Hematopoietic multipotent progenitor cell treated with erythropoietin and hydrocortisone succinate and interleukin-3 and kit ligand, for 4 days (in vitro differentiated cells): ENCODE data around the gene MBTPS1.
A peak's percentile ranks its signal among the peaks of the same experiment; 100 is the strongest.

ENCODE experiments used
- DNase-seq: peaks from one replicate; pipeline ENCODE4 v3.0.0-alpha.2; 2015

Gene MBTPS1

DNA sequence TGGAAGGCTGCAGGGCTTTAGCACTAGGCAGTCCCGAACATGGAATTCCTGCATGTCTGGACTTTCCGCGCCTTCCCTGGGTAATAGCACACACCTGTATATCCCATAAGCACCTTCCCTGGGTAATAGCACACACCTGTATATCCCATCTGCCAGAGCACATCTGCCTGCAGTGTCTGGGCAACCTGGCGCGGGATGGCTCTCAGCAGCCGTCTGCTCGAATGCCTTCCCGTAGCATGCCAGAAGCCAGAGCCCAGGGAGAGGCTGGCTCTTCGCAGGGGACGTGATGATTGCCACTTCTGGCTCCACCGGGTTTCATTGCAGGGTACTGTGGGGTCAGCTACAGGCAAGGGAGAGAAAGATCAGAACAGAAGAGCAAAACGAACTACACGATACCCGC lies 21.3 kb downstream of the MBTPS1 start:
- no peak for DNase-seq

DNA sequence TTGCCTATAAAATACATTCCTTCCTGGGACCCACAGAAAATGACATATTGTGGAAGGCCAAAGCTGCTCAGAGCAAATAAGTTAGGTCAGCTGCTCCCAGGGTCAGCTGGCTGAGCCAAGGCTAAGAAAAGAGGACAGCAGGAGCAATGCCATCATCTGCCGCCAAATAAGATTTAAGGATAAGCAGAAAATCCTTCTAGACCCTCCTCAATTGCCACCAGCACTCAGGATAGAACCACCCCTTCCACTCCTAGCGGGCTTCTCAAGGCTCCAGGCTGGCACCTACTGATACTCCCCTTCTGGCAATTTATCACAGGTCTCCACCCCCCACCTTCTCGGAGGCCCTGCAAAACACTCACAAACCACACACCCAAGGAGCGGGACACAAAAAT lies 22.9 kb downstream of the MBTPS1 start:
- no peak for DNase-seq

DNA sequence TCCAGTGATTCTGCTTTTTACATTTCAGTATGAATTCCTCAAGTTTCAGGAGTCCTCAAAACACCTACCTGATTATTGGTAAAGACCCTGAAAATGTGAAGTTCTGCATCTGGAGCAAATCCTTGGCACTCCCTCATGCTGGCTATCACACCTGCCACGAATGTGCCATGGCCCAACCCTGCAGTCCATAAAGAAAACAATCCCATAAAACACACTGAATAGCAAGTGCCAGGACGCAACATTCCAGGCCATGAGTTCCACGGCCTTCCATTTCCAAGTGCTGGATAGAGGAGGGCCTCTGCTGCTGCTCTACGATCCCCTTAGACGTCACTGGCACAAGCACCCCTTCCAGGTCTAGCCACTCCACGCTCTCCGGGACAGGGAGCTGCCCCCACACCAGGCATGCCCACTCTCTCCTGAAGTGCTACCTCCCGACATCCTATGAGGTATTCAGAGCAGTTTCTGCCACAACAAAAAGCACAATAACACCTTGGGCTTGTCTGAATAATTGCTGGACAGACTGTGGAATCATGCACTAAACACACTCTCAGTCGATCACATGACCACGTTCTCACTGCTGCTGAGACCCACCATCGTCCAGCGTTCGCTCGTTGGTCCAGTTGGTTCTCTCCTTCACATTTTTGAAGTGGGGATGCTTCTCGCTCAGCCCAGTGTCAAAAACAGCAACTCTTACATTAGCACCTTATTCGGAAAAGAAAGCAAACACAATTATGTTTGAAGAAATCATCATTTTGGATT lies 23.4 kb downstream of the MBTPS1 start:
- DNase-seq, result no peak

DNA sequence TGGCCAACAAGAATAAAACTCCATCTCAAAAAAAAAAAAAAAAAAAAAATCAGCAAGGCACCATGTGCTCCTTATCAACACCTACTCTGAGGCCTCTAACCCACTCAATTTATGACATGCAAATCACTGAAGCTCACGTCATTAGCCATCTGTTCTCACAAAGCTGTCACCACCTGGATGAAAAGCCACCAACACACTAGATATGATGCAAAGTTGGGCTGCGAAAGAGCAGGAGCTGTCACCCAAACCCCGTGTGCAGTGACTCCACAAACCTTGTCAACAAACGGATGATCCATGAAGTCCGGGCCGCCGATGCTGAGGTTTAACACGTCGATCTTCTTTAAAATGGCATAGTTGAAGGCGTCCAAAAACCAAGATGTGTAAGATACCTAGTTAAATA lies 25.3 kb downstream of the MBTPS1 start:
- no peak for DNase-seq

DNA sequence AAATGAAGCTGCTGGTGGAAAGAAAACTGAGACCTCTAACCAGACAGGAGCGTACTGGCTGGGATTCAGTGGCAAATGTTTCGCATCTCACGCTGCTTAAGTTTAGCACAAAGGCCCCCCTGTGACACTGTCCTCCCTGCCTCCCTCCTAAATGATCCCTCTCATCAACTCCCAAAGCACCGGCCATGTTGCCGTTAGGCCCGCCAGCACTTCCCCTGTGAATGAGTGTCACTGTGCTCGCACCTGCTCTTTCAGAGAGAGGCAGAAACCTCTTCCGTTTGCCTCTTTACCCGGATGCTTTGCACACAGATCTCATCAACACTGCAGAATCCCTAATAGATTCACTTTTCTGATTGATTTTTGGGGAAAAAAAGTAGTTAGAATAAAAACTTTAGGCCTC lies 26.5 kb downstream of the MBTPS1 start:
- no peak for DNase-seq

DNA sequence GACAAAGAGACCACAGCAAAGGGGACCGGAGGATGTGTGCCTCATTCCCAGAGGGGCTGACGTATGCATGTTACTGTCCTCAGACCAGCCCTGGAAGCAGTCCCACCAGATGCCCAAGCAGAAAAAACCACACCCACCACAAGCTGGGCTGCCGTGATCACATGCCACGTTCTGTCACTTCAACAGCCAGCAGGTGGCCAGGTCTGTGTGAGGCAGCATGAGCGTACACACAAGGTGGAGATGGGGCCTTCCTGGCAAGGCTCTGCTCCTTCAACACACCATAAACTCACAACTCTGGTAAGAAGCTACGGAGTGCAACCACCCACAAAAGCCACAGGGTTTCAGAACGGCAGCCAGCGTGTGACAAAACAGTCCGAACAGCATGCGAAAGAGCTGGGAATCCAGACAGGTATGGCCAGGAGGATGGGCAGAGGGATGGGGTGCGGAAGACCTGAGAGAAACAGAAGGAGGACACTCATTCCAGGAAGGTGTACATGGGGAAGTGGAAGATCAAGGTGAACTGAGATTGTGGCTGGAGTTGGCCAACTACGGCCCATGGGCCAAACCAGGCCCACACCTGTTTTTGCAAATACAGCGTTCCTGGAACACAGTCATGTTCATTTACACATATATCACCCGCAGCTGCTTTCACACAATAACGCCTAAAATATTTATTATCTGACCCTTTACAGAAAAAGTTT lies 27.9 kb downstream of the MBTPS1 start:
- peak; percentile 79 for DNase-seq

DNA sequence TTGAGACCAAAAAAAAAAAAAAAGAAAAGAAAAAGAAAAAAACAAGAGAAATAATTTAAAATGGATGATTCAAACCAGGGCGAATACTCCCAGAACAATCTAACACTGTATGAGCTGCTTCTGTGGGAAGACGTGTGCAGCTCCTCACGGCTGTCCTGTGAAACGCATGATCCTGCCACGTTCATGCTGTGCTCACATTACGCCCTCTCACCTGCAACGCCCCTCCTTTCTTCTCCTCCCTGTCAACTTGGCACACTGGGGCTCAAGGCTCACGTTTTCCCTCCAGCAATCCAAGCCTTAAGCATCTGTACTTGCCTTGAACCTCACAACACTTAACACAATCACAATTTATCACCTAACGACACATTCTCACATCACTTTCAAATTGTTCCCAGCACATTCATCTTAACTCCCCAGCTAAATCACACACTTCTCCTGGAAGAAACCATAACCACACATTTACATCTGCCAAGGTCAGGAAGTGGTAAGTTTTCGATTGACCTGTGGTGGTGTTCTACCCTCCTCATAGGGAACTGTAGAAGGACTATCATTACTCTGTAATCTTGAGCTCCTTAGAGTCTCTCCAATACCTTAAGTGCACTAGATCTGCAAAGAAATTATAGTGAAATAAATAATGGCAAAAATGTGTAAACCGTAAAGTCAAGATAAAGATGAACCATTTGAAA lies 29.1 kb downstream of the MBTPS1 start:
- DNase-seq, result peak; percentile 63

DNA sequence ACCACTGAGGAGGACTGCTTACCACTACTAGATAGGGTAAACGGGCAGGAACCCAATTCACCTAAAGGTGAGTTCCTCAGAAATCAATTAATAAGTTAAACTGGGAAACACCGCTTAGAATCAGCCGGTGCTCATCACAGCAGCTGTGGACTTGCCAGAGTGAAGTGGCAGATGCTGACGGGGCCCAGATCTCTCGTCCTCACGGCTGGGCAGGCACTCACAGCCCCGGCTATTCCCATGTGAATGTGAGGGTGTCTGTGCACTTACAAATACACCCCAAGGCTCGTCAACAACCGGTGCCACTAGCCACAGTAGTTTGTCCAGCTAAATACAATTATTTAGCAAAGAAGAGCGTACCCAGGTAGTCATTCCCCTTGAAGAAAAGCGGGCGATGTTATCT lies 29.7 kb downstream of the MBTPS1 start:
- DNase-seq, result no peak

DNA sequence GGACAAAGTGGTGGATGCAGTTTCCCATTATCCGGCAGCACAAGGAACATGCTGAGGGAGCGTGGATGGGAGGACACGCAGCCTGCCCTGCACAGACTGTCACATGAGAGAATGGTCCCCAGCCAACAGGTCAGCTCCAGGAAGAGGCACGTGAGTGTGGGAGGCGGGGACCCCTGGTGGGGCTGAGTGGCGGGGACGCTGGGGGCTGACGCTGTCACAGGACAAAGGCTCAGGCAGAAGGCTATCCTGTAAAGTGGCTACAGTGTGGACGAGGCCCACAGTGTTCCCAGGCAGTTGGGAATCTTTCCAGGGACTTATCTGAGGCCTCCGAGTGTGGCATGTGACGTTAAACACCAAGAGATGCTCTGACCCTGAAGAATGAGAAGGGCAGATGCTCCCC lies 30.4 kb downstream of the MBTPS1 start:
- DNase-seq, result no peak

DNA sequence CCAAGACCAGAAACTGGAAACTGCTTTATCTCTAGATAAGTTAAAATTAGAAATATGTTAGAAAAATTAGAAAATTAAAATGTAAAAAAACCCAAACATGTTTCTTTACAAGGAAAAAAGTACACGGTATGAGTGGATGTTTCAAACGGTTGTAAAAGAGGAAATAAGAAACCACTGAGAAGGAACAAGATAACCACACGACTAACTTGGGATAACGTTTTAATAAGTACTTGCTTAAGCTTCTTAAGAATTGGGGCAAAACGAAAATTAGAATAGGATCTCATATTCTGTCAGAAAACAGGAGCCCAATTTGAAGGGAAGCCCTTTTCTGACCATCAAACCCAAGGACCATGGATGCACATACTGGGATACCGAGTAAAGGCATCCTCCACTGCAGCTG lies 31.0 kb downstream of the MBTPS1 start:
- peak; percentile 85 for DNase-seq

DNA sequence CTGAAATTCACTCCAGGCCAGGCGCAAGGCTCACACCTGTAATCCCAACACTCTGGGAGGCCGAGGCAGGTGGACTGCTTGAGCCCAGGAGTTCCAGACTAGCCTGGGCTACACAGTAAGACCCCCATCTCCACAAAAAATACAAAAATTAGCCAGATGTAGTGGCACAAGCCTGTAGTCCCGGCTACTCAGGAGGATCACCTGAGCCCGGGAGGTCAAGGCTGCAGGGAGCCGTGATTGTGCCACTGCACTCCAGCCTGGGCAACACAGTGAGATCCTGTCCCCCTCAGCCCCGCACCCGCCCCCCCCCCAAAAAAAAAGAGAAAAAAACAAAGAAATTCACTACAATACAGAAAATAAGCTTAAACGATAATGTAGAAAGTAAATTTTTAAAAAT lies 31.5 kb downstream of the MBTPS1 start:
- no peak for DNase-seq

DNA sequence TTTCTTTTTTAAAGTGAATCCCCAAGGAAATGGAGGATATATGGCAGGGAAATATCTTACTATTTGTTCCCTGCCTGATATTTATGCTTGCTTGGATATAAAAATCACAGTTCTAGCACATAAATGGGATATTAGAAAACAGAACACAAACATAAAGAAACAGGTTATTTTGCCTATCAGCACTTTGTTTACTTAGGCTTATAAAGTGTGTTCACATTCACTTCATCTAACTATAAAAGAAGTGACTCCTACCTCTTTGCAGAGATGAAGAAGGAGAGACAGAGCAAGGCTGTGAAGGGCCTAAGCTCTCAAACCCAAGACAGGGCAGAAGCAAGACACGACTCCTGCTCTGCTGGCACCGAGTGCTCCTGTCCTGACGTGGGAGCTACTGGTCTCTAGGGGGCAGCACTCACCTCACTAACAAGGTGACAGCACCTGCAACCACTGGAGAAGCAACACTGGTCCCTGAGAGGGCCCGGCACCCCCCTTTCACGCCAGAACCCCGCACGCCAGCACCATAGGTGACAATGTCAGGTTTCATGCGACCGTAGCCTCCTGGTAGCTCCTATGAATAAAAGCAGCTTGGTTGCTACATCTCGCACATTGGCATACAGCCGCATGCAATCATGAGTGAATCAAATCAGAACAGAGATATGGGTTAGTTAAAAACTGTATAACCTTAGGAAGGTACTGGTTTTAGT lies 32.0 kb downstream of the MBTPS1 start:
- peak; percentile 84 for DNase-seq

DNA sequence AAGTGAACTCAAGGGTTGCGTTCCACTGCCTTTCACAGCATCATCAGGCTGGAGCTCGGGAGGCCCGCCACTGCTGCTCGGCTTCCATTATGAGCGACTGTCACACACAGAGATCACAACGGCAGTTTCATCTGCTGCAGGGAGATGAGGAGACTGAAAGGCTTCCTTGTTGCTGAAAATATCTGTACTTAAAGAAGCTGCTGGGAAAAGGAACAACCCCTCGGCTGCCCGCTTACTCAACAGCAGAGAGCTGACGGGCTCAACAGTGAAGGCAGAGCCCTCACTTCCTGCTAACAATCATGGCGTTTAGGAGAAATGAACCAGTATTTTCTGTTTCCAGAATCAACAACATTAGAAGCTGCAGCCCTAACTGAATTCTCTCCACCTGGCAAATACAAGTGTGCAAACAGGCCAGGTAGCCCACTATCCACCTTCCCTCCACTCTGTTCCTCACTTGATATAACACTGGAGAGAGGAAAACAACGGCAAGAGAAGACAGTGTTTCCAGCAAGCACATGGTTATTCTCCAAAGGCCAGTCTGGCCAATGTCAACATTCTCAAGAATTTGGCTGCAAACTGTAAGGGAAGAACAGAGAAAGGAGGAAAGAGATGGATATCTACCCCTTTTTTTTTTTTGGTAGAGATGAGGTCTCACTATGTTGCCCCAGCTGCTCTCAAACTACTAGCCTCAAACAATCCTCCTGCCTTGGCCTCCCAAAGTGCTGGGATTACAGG lies 33.7 kb downstream of the MBTPS1 start:
- peak; percentile 11 for DNase-seq

DNA sequence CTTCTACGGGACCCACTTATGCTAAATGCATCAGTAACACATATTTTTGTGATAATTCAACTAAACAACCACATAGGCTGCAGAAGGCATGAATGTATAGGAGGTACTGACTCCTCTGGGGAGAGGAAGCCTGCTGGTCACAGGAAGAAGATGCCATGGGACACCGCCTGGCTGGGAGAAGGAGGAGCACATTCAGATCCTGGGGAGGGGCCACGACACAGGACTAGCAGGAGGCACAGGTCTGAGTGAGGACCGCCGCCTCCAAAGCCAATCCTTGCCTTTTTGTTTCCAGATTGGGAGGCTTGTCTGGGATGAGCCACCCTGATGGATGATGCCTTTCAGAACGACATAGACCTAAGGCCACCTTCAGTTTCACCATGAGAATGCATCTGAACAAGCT lies 34.6 kb downstream of the MBTPS1 start:
- no peak for DNase-seq

DNA sequence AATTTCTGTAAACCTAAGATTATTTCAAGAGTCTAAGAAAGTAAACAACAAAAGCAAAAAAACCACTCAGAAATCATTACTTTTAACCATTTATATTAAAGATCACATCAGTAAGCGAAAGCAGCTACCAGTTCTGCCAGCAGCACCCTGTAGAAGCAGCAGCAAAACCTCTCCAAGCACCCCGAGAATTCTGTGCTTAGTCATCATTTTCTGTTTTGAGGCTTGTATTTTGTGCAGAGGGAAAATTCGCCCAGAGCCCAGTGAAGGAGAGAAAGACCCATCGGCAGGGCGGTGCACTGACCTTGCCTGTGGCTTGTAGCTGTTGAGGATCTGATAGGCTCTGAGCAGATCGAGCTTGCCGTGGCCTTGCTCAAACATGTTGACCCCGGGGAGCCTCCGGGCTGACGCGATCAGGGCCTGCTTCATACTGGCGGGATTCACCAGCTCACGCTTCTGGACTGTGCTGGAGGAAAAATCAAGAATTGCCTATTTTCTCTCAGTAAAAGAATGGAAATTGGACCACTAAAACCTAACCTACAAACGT lies 35.2 kb downstream of the MBTPS1 start:
- no peak for DNase-seq

DNA sequence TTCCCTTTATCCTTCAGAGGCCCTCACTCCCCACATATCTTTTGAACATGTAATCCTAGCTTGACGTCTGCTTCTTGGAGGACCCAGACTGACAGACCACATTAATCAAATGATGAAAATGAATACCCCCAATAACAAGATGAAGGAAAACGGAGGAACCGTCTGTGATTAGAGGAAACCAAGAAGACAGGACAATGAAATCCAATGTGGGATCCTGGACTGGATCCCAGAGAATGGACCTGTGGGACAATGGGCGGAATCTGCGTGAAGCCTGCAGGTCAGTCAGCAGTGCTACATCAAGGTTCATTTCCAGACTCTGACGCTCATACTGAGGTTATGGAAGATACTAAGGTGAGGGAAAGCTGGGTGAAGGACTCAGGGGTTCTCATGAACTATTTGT lies 35.9 kb downstream of the MBTPS1 start:
- no peak for DNase-seq

DNA sequence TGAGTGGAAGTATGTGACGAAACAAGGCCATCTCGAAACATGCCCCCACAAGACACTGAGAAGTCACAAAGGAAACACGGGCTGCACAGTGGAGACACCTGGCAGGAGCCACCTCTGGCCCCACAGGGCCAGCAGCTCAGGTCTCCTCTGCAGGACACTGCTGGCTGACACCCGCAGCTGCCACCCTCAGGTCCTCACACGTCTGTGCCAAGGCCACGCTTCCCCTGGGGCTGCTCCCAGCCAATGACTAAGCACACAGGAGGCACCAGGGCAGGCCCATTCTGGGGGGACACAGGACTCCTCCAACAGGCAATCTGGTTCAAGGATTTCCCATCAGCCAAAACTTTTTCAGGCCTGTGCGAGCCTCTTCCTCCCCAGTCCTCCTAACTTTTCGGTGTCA lies 36.4 kb downstream of the MBTPS1 start:
- DNase-seq, result no peak

DNA sequence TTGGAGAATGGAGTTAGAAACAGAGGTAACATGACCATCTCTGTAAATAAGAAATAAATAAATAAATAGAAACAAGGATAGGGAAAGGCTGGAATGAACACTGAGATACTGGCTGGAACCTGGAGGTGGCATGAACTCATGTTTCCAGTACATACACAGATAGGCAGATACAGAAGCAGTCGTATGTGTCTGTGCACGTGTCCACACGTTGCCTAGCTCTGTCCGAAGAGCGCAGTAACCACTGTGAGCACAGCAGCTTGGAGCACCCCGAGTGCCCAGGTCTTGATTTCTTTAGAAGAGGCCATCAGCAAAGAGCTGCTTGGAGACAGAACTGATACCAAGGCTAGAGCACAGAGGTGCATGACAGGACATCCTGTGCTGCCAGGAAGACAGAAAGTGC lies 37.1 kb downstream of the MBTPS1 start:
- no peak for DNase-seq

DNA sequence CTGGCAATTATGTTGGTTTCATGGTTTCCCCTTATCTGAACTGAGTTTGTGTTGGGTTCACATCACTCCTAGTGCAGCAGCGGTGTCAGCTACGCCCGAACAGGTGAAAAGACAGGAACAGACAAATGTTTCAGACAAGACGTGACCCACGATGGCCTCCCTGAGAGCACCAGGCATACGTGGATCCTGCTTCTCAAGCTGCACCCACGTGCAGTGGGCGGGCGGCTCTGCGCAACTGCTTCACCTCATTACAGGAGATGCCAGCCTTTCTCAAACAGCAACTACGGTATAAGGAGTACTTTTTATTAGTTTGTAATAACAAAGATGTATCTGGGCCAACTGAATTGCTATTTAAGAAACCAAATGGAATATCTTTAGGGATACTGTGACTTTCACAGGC lies 41.4 kb downstream of the MBTPS1 start:
- no peak for DNase-seq

DNA sequence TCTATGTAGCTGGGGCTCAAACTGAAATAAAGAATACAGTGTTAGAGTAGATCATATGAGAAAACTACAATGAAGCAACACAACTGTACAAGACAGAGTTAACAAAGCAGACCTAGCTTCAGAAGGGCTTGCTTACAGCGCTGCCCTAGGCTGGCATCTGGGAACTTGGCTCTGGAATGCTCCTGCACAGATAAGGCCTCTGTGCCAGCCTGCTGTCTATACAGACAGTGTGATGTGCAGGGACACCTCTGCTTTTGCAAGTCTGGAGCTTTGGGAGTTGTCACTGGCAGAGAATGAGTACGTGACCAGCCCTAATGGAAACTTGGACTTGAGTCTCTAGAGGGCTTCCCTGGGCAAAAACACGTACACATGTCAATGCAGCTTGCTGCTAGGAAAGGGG lies 42.0 kb downstream of the MBTPS1 start:
- DNase-seq, result no peak

DNA sequence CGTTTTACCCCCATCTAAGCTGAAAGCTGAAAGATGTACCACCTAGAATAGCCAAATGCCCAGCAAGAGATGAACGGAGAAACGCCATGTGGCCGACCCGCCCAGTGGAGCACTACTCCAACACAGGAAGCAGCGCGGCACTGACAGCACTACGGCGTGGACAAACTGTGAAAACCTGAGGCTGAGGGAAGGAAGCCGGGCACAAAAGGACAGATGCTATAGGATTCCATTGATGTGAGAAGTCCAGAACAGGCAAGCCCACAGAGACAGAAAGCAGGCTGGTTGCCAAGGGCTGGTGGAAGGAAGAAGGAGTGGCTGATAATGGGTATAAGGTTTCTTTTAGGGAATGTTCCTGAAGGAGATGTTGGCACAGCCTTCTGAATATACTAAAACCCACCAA lies 44.7 kb downstream of the MBTPS1 start:
- DNase-seq, result no peak

DNA sequence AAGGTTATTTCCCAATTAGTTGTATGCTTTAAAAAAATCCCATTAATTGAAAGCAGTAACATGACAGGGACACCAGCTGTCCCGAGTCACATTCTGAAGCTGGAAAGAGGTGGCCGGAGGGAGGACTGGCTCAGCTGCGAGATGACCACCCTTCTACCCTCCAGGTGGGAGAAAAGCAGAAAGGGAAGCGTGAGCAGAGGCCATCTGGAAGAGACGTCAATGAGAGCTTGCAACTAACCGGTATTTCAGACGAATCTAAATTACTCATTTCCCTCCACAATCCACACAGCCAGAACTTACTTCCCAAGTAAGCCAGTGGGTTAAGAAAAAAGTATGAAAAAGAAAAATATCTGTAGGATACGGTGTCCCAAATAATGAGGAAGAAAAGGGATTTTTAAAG lies 45.6 kb downstream of the MBTPS1 start:
- DNase-seq, result no peak

DNA sequence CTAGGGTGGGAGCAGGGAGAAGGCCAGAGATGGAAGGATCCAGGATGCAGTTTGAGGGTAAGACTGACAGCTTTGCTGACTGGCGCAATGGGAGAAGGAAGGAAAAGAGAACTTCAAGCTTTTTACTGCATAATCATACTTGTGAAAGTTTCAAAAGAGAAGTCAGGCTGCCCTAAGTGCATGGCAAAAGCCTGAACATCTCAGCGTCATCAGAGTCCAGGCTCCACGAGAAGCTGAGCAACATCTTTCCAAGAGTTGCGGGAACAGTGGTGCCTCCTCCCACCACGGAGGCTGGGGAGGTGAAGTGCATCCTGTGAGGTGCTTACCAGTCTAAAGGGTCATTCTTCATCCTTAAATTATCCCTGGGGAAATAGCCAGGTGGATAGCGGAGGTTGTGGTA lies 47.2 kb downstream of the MBTPS1 start:
- no peak for DNase-seq
